Subcutaneous abdominal adipose tissue (tissue), 5 donors: Measurements from ENCODE around the gene PGM2.

ENCODE experiments used
- H3K27ac ChIP-seq: one replicate; pipeline ENCODE4 v1.7.0; 2013; ENCODE audit warnings: low read depth, mild to moderate bottlenecking, inconsistent platforms, low read length, moderate library complexity
- H3K27me3 ChIP-seq, 5 donors: one replicate each; pipeline ENCODE4 v1.7.0; 2013; ENCODE audit warnings: low read length in 5 of 5, inconsistent platforms in 1 of 5; ENCODE audit not compliant: control insufficient read depth in 5 of 5, insufficient read depth in 4 of 5
- H3K36me3 ChIP-seq, 5 donors: one replicate each; pipeline ENCODE4 v1.7.0; 2013; ENCODE audit warnings: low read length in 5 of 5; ENCODE audit not compliant: control insufficient read depth in 5 of 5, insufficient read depth in 5 of 5
- H3K4me1 ChIP-seq, 5 donors: one replicate each; pipeline ENCODE4 v1.7.0; 2013; ENCODE audit warnings: low read length in 5 of 5, mild to moderate bottlenecking in 3 of 5, moderate library complexity in 1 of 5; ENCODE audit not compliant: control insufficient read depth in 5 of 5, insufficient read depth in 5 of 5
- H3K4me3 ChIP-seq, 5 donors: one replicate each; pipeline ENCODE4 v1.7.0; 2013; ENCODE audit warnings: low read length in 5 of 5, low read depth in 1 of 5
- H3K9ac ChIP-seq, 5 donors: one replicate each; pipeline ENCODE4 v1.7.0; 2013; ENCODE audit warnings: low read length in 5 of 5, mild to moderate bottlenecking in 4 of 5, moderate library complexity in 3 of 5
- H3K9me3 ChIP-seq, 5 donors: one replicate each; pipeline ENCODE4 v1.7.0; 2013; ENCODE audit warnings: low read length in 5 of 5; ENCODE audit not compliant: control insufficient read depth in 5 of 5
- donor health status: healthy.
- donor health status: healthy.
- donor health status: healthy.
- donor health status: healthy.
- donor health status: healthy.

The PGM2 gene

GRCh38 chr4:37830640-37831039 lies 4.2 kb downstream of the PGM2 start:
- H3K9me3 ChIP-seq, result no peaks in the 10 kb centered on the region
- H3K36me3 ChIP-seq, result peaks cover 8 to 35% (median 20%) of the 10 kb centered on the region in 5 donors
- H3K27me3 ChIP-seq, result no peaks in the 10 kb centered on the region
- peaks cover 0 to 24% (median 17%) of the 10 kb centered on the region in 5 donors for H3K4me1 ChIP-seq
- H3K4me3 ChIP-seq, result no peak overlapping the region
- no peak overlapping the region for H3K27ac ChIP-seq
- no peak overlapping the region for H3K9ac ChIP-seq

GRCh38 chr4:37835031-37835430 lies 8.5 kb downstream of the PGM2 start:
- H3K36me3 ChIP-seq, result peaks cover 16 to 49% (median 19%) of the 10 kb centered on the region in 5 donors
- H3K9me3 ChIP-seq, result no peaks in the 10 kb centered on the region
- no peak overlapping the region for H3K27ac ChIP-seq
- H3K9ac ChIP-seq, result no peak overlapping the region
- peaks cover 0 to 16% (median 5%) of the 10 kb centered on the region in 5 donors for H3K4me1 ChIP-seq
- no peak overlapping the region for H3K4me3 ChIP-seq
- H3K27me3 ChIP-seq, result no peaks in the 10 kb centered on the region

- Histone ChIP-seq H3K36me3 (peaks cover 12 to 49% (median 23%) of the 10 kb centered on the region in 5 donors), H3K4me1 (peaks cover 0 to 16% (median 5%) of the 10 kb centered on the region in 5 donors), H3K27me3 (no peaks in the 10 kb centered on the region), H3K27ac (no peak overlapping the region), H3K9ac (no peak overlapping the region), H3K9me3 (no peaks in the 10 kb centered on the region), H3K4me3 (no peak overlapping the region)
Measured at GRCh38 chr4:37835806-37836205, 9.3 kb downstream of the PGM2 start.

GRCh38 chr4:37836274-37836673 lies 9.8 kb downstream of the PGM2 start:
- Histone ChIP-seq H3K27ac (no peak overlapping the region), H3K27me3 (no peaks in the 10 kb centered on the region), H3K4me1 (peaks cover 0 to 16% (median 5%) of the 10 kb centered on the region in 5 donors), H3K4me3 (no peak overlapping the region), H3K9me3 (no peaks in the 10 kb centered on the region), H3K36me3 (peaks cover 14 to 48% (median 23%) of the 10 kb centered on the region in 5 donors), H3K9ac (no peak overlapping the region)

GRCh38 chr4:37836838-37837440 lies 10.5 kb downstream of the PGM2 start:
- H3K27me3 ChIP-seq, result no peaks in the 10 kb centered on the region
- H3K9ac ChIP-seq, result no peak overlapping the region
- no peaks in the 10 kb centered on the region for H3K9me3 ChIP-seq
- no peak overlapping the region for H3K4me3 ChIP-seq
- peaks cover 0 to 16% (median 5%) of the 10 kb centered on the region in 5 donors for H3K4me1 ChIP-seq
- no peak overlapping the region for H3K27ac ChIP-seq
- H3K36me3 ChIP-seq, result peaks cover 16 to 48% (median 25%) of the 10 kb centered on the region in 5 donors

GRCh38 chr4:37837446-37837845 lies 11.0 kb downstream of the PGM2 start:
- Histone ChIP-seq H3K27me3 (no peaks in the 10 kb centered on the region), H3K36me3 (peaks cover 16 to 48% (median 23%) of the 10 kb centered on the region in 5 donors), H3K4me1 (peaks cover 0 to 16% (median 5%) of the 10 kb centered on the region in 5 donors), H3K27ac (no peak overlapping the region), H3K4me3 (no peak overlapping the region), H3K9me3 (no peaks in the 10 kb centered on the region), H3K9ac (no peak overlapping the region)

- no peak overlapping the region for H3K9ac ChIP-seq
- H3K36me3 ChIP-seq, result peaks cover 16 to 43% (median 20%) of the 10 kb centered on the region in 5 donors
- H3K27ac ChIP-seq, result no peak overlapping the region
- H3K4me1 ChIP-seq, result peaks cover 0 to 16% (median 5%) of the 10 kb centered on the region in 5 donors
- no peaks in the 10 kb centered on the region for H3K9me3 ChIP-seq
- H3K4me3 ChIP-seq, result no peak overlapping the region
- H3K27me3 ChIP-seq, result no peaks in the 10 kb centered on the region
Measured at GRCh38 chr4:37839426-37839825, 12.9 kb downstream of the PGM2 start.

- peaks cover 20 to 57% (median 38%) of the 10 kb centered on the region in 5 donors for H3K36me3 ChIP-seq
- H3K27me3 ChIP-seq, result no peaks in the 10 kb centered on the region
- H3K9me3 ChIP-seq, result no peaks in the 10 kb centered on the region
- peaks cover 0 to 2% (median 0%) of the 10 kb centered on the region in 5 donors for H3K4me1 ChIP-seq
- no peak overlapping the region for H3K27ac ChIP-seq
- H3K4me3 ChIP-seq, result no peak overlapping the region
- no peak overlapping the region for H3K9ac ChIP-seq
Measured at GRCh38 chr4:37844204-37844603, 17.7 kb downstream of the PGM2 start.

- Histone ChIP-seq H3K36me3 (peaks cover 18 to 52% (median 32%) of the 10 kb centered on the region in 5 donors), H3K9ac (no peak overlapping the region), H3K4me3 (no peak overlapping the region), H3K9me3 (no peaks in the 10 kb centered on the region), H3K27me3 (no peaks in the 10 kb centered on the region), H3K27ac (no peak overlapping the region), H3K4me1 (no peaks in the 10 kb centered on the region)
Measured at GRCh38 chr4:37845201-37845600, 18.7 kb downstream of the PGM2 start.

- Histone ChIP-seq H3K9ac (no peak overlapping the region), H3K36me3 (peaks cover 15 to 47% (median 24%) of the 10 kb centered on the region in 5 donors), H3K9me3 (no peaks in the 10 kb centered on the region), H3K27ac (no peak overlapping the region), H3K27me3 (no peaks in the 10 kb centered on the region), H3K4me3 (no peak overlapping the region), H3K4me1 (peaks cover 0 to 3% (median 0%) of the 10 kb centered on the region in 5 donors)
Measured at GRCh38 chr4:37847311-37847884, 20.9 kb downstream of the PGM2 start.
